Measurements from ENCODE around the gene DCTN1.

DNA sequence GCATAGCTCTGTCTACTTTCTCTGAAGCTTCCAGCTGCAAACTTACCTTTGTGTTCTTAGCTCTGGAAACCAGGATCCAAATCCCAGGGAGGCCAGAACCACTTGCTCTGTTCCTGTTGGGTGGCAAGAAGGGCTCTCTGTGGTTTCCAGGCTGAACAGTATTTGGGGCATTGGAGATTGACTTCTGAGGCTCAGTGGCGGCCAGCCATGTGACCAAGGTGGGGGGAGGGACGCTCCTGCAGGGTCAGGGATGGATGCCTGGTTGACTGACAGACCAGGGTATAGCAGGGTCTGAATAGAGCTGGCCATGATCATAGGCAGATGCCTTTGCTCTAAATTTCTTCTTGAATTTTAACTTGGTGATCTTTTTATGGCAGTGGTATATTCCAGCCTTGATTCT is 52.0 kb downstream of the DCTN1 start:
- TF ChIP-seq CTCF (conservative IDR thresholded peaks at IDR 0.05; ENCODE audit: low read depth, low read length): no peak
- TF ChIP-seq EZH2 (IDR thresholded peaks at IDR 0.05; ENCODE audit: low read length, unreplicated experiment): no peak

Measured in PC-3 (cell line).